ENCODE data around the gene MEDAG.
A peak's percentile ranks its signal among the peaks of the same experiment; 100 is the strongest.

The MEDAG gene

DNA sequence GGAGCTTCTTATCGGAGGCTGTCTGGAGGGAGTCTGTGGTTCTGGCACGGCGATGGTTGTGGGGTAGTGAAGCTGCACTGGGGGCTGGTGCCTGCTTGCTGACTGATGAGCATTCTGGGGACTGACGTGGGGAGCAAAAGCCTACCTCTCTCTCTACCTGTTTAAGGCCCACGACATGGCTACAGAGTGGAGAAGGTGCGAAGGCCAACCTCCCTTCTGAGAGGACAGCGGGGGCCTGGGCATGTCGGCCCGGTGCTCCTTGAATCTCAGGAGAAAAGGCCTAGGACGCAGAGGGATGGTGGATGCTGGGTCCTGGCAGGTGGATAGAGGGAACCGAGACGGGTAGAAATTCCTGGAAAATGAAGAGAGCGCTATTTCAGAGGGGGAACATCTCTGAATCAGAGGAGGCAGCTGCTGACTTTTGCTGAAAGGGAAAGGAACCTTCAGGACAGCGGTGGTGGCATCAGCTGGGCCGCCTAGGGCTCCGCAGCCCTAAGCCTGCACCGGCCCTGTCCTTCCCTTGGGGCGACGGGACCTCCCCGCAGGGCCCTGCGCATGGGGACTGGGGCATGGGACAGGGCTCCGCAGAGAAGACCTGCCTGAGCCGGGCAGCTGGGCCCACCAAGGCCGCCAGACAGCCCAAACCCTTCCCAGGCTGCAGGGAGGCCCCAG lies 35.0 kb upstream of the MEDAG start:
- Histone ChIP-seq H3K79me2 (ENCODE audit: control insufficient read depth, insufficient read depth, low read length) (no peaks in the 10 kb centered on the region), H3K4me1 (ENCODE audit: control insufficient read depth, low read depth, low read length) (peaks cover 6% of the 10 kb centered on the region), H3K36me3 (ENCODE audit: control insufficient read depth, insufficient read depth, low read length) (no peaks in the 10 kb centered on the region), H3K18ac (ENCODE audit: low read length) (no peak overlapping the region), H2BK15ac (replicated peaks; ENCODE audit: low read depth) (no peak overlapping the region), H3K27me3 (ENCODE audit: insufficient read depth, low read length, poor library complexity) (no peaks in the 10 kb centered on the region), H3K56ac (ENCODE audit: low read length) (no peak overlapping the region), H3K4me3 (ENCODE audit: low read length) (no peak overlapping the region), H3K27ac (ENCODE audit: low read depth, low read length) (no peak overlapping the region), H2BK120ac (ENCODE audit: low read depth, low read length) (no peak overlapping the region), H3K4me2 (ENCODE audit: low read length) (no peak overlapping the region), H2BK5ac (ENCODE audit: low read length) (no peak overlapping the region), H3K23ac (ENCODE audit: low read length) (no peak overlapping the region), H2AK5ac (ENCODE audit: low read length) (no peak overlapping the region), H3K9ac (ENCODE audit: low read length) (no peak overlapping the region), H4K8ac (ENCODE audit: low read depth, low read length) (no peak overlapping the region), H3K4ac (ENCODE audit: low read depth, low read length) (no peak overlapping the region), H4K5ac (ENCODE audit: low read length) (no peak overlapping the region), H3K79me1 (ENCODE audit: low read length) (no peaks in the 10 kb centered on the region)
- WGBS (ENCODE audit: extremely low coverage, insufficient coverage, low lambda C conversion rate) = no CpG with 5 or more reads among the region's 24 CpGs
- DNase-seq = no peak

DNA sequence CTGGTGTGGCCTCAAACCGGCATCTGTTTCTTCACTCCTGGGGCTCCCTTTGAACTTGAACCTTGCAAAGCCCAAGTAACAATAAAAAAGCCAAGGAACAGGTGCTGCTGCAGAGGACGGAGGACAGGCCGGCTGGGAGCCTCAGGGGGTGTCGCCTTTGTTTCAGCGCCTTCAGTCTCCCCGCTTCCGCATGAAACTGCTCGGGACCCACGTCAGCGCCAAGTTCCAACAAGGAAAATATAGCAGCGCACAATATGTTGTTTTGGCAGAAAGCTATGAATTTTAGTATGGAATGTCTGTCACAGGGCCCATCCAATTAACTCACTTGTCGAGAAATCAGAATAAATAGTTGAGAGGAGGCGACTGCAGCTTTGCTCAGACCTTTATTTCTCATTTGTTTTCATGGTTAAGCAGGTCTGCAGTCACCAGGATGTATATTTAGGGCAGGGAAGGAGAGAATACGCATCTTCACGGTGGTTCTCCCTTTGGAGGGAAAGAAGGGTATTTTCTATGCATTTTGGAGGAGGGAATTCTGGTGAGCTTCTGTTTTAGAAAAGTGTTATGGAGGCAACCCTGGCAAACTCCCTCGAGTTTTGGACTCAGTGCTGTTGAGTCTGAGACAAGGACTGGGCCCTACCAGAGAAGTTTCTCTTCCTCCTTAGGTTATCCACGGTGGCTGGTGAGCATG lies 34.3 kb upstream of the MEDAG start:
- Histone ChIP-seq H4K5ac (ENCODE audit: low read length) (no peak overlapping the region), H3K18ac (ENCODE audit: low read length) (peak overlapping the region; percentile 69), H2AK5ac (ENCODE audit: low read length) (no peak overlapping the region), H3K4me2 (ENCODE audit: low read length) (no peak overlapping the region), H3K23ac (ENCODE audit: low read length) (no peak overlapping the region), H3K79me2 (ENCODE audit: control insufficient read depth, insufficient read depth, low read length) (no peaks in the 10 kb centered on the region), H3K4me1 (ENCODE audit: control insufficient read depth, low read depth, low read length) (peaks cover 6% of the 10 kb centered on the region), H3K4ac (ENCODE audit: low read depth, low read length) (no peak overlapping the region), H3K36me3 (ENCODE audit: control insufficient read depth, insufficient read depth, low read length) (no peaks in the 10 kb centered on the region), H3K27me3 (ENCODE audit: insufficient read depth, low read length, poor library complexity) (no peaks in the 10 kb centered on the region), H3K27ac (ENCODE audit: low read depth, low read length) (peak overlapping the region; percentile 75), H4K8ac (ENCODE audit: low read depth, low read length) (no peak overlapping the region), H3K4me3 (ENCODE audit: low read length) (no peak overlapping the region), H2BK5ac (ENCODE audit: low read length) (no peak overlapping the region), H2BK15ac (replicated peaks; ENCODE audit: low read depth) (no peak overlapping the region), H3K79me1 (ENCODE audit: low read length) (no peaks in the 10 kb centered on the region), H2BK120ac (ENCODE audit: low read depth, low read length) (no peak overlapping the region), H3K56ac (ENCODE audit: low read length) (peak overlapping the region; percentile 17), H3K9ac (ENCODE audit: low read length) (no peak overlapping the region)
- WGBS (ENCODE audit: extremely low coverage, insufficient coverage, low lambda C conversion rate) = no CpG with 5 or more reads among the region's 17 CpGs
- DNase-seq = no peak

DNA sequence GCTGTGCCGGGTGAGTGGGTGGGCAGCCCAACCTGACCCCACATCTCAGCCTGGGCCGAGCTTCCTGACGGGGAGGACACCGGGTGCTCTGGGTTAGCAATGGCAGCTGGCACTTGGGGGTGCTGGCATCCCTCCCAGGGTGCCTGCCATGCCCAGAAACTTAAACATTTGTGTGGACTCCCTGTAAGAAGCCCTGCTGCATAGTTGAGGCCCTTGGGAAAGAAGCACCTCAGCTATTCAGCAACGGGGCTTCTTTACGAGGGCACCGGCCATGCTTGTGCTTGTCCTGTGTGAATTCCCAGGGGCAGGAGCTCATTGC lies 33.8 kb upstream of the MEDAG start:
- Histone ChIP-seq H4K5ac (ENCODE audit: low read length) (no peak overlapping the region), H3K23ac (ENCODE audit: low read length) (no peak overlapping the region), H3K4ac (ENCODE audit: low read depth, low read length) (no peak overlapping the region), H3K27ac (ENCODE audit: low read depth, low read length) (peak overlapping the region; percentile 75), H3K36me3 (ENCODE audit: control insufficient read depth, insufficient read depth, low read length) (no peaks in the 10 kb centered on the region), H2AK5ac (ENCODE audit: low read length) (no peak overlapping the region), H3K4me2 (ENCODE audit: low read length) (no peak overlapping the region), H3K27me3 (ENCODE audit: insufficient read depth, low read length, poor library complexity) (no peaks in the 10 kb centered on the region), H2BK120ac (ENCODE audit: low read depth, low read length) (no peak overlapping the region), H3K4me3 (ENCODE audit: low read length) (no peak overlapping the region), H3K18ac (ENCODE audit: low read length) (peak overlapping the region; percentile 69), H3K4me1 (ENCODE audit: control insufficient read depth, low read depth, low read length) (peaks cover 6% of the 10 kb centered on the region), H3K79me1 (ENCODE audit: low read length) (no peaks in the 10 kb centered on the region), H3K56ac (ENCODE audit: low read length) (peak overlapping the region; percentile 17), H2BK5ac (ENCODE audit: low read length) (no peak overlapping the region), H3K9ac (ENCODE audit: low read length) (no peak overlapping the region), H2BK15ac (replicated peaks; ENCODE audit: low read depth) (no peak overlapping the region), H3K79me2 (ENCODE audit: control insufficient read depth, insufficient read depth, low read length) (no peaks in the 10 kb centered on the region), H4K8ac (ENCODE audit: low read depth, low read length) (no peak overlapping the region)
- no CpG with 5 or more reads among the region's 7 CpGs for WGBS (ENCODE audit: extremely low coverage, insufficient coverage, low lambda C conversion rate)
- no peak for DNase-seq

DNA sequence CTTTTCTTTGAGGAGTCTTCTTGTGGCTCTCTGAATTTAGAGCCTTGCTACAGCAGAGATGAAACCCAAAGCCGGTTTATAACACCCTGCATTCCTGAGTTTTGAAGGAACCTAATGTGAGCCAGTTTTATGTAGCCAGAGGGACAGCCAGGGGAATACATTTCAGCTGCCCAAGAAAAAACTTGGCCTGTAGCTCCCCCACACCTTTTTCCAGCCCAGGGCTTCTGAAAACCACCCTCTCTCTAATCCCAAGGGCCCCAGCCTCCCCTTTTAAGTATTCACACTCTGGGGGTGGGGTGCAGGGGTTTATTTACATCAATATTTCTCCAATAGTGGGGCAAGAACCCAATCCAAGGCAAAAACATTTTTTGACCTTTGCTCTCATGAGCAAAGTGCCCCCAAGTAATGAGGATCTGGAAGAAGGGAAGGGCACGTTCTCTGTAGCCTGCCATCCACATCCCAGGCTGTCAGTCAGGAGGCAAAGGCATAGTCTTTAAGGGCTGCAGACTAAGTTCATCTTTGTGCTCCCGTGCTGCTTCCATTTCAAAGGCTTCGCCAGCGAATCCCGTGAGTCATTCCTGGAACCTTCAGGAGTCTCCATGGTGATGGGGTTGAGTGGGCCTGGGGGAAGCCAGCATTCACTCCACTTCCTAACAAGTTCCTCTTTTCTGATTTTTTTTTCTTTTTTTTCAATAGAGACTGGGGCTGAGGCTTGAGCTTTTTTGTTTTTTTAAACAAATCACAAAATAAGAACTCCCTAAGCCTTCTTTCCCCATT lies 33.2 kb upstream of the MEDAG start:
- no peak overlapping the region for H4K8ac ChIP-seq (ENCODE audit: low read depth, low read length)
- no peak overlapping the region for H2AK5ac ChIP-seq (ENCODE audit: low read length)
- peak overlapping the region; percentile 1 for H3K9ac ChIP-seq (ENCODE audit: low read length)
- no peak overlapping the region for H3K23ac ChIP-seq (ENCODE audit: low read length)
- H3K79me2 ChIP-seq (ENCODE audit: control insufficient read depth, insufficient read depth, low read length) = no peaks in the 10 kb centered on the region
- WGBS (ENCODE audit: extremely low coverage, insufficient coverage, low lambda C conversion rate) = no CpG with 5 or more reads among the region's 6 CpGs
- H3K18ac ChIP-seq (ENCODE audit: low read length) = peak overlapping the region; percentile 69
- H4K5ac ChIP-seq (ENCODE audit: low read length) = no peak overlapping the region
- H2BK15ac ChIP-seq (replicated peaks; ENCODE audit: low read depth) = no peak overlapping the region
- no peaks in the 10 kb centered on the region for H3K36me3 ChIP-seq (ENCODE audit: control insufficient read depth, insufficient read depth, low read length)
- peak; percentile 95 for DNase-seq
- H3K79me1 ChIP-seq (ENCODE audit: low read length) = no peaks in the 10 kb centered on the region
- peaks cover 6% of the 10 kb centered on the region for H3K4me1 ChIP-seq (ENCODE audit: control insufficient read depth, low read depth, low read length)
- no peak overlapping the region for H3K4me3 ChIP-seq (ENCODE audit: low read length)
- H3K56ac ChIP-seq (ENCODE audit: low read length) = peak overlapping the region; percentile 44
- peak overlapping the region; percentile 75 for H3K27ac ChIP-seq (ENCODE audit: low read depth, low read length)
- H3K4me2 ChIP-seq (ENCODE audit: low read length) = no peak overlapping the region
- no peak overlapping the region for H2BK120ac ChIP-seq (ENCODE audit: low read depth, low read length)
- H3K4ac ChIP-seq (ENCODE audit: low read depth, low read length) = no peak overlapping the region
- no peaks in the 10 kb centered on the region for H3K27me3 ChIP-seq (ENCODE audit: insufficient read depth, low read length, poor library complexity)
- H2BK5ac ChIP-seq (ENCODE audit: low read length) = no peak overlapping the region

DNA sequence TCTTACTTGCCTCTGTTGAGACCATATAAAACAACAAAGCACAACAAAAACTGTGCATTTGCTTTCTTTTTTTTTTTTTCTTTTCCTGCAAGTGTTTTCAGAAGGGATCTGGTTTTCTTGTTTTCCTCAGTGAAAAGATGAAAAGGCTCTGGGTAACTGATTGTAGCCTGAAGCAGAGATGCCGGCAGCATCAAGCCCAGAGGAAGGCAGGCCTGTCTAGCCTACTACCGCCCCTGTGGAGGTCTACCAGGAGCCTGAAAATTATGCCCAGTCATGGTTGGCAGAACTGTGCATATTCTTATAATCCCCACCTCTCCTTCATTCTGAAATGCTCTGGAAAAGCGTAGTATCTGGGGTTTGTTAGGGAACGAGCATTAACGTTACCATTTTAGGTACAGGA lies 32.6 kb upstream of the MEDAG start:
- Histone ChIP-seq H2BK15ac (replicated peaks; ENCODE audit: low read depth) (no peak overlapping the region), H2AK5ac (ENCODE audit: low read length) (no peak overlapping the region), H3K4me3 (ENCODE audit: low read length) (no peak overlapping the region), H3K56ac (ENCODE audit: low read length) (peak overlapping the region; percentile 31), H3K79me2 (ENCODE audit: control insufficient read depth, insufficient read depth, low read length) (no peaks in the 10 kb centered on the region), H3K18ac (ENCODE audit: low read length) (no peak overlapping the region), H3K23ac (ENCODE audit: low read length) (no peak overlapping the region), H2BK120ac (ENCODE audit: low read depth, low read length) (no peak overlapping the region), H2BK5ac (ENCODE audit: low read length) (peak overlapping the region; percentile 41), H3K4me1 (ENCODE audit: control insufficient read depth, low read depth, low read length) (peaks cover 6% of the 10 kb centered on the region), H3K4me2 (ENCODE audit: low read length) (no peak overlapping the region), H3K27me3 (ENCODE audit: insufficient read depth, low read length, poor library complexity) (no peaks in the 10 kb centered on the region), H3K9ac (ENCODE audit: low read length) (no peak overlapping the region), H3K79me1 (ENCODE audit: low read length) (no peaks in the 10 kb centered on the region), H3K36me3 (ENCODE audit: control insufficient read depth, insufficient read depth, low read length) (no peaks in the 10 kb centered on the region), H3K27ac (ENCODE audit: low read depth, low read length) (peak overlapping the region; percentile 65), H3K4ac (ENCODE audit: low read depth, low read length) (no peak overlapping the region), H4K5ac (ENCODE audit: low read length) (no peak overlapping the region), H4K8ac (ENCODE audit: low read depth, low read length) (no peak overlapping the region)
- WGBS (ENCODE audit: extremely low coverage, insufficient coverage, low lambda C conversion rate) = no CpG with 5 or more reads among the region's 5 CpGs
- DNase-seq = peak; percentile 43
